ENCODE measurements around the gene NDUFA11.
"Not testable (repeated sequence)": the region's sequence is repeated elsewhere in the genome, so short reads cannot be mapped to it uniquely, and the experiment has no call there.

The NDUFA11 gene

GRCh38 chr19:5884065-5884811, 19.4 kb downstream of the NDUFA11 start:
- not testable (repeated sequence) for DNase-seq

DNA sequence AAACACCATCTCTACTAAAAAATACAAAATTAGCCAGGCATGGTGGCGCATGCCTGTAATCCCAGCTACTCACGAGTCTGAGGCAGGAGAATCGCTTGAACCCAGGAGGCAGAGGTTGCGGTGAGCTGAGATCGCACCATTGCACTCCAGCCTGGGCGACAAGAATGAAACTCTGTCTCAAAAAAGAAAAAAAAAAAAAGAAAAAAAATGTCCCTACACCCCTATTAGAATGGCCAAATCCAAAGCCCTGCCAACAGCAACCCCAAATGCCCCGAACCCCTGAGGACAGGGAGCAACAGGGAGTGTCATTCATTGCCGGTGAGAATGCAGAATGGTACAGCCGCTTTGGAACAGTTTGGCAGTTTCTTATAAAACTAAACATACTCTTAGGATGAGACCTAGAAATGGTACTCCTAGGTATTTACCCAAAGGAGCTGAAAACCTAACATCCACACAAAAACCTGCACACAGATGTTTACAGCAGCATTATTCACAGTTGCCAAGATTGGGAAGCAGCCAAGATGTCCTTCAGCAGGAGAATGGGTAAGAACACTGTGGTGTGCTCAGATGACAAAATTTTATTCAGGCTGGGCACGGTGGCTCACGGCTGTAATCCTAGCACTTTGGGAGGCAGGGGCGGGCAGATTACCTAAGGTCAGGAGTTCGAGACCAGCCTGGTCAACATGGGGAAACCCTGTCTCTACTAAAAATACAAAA, 20.3 kb downstream of the NDUFA11 start:
- not testable (repeated sequence) for DNase-seq

DNA sequence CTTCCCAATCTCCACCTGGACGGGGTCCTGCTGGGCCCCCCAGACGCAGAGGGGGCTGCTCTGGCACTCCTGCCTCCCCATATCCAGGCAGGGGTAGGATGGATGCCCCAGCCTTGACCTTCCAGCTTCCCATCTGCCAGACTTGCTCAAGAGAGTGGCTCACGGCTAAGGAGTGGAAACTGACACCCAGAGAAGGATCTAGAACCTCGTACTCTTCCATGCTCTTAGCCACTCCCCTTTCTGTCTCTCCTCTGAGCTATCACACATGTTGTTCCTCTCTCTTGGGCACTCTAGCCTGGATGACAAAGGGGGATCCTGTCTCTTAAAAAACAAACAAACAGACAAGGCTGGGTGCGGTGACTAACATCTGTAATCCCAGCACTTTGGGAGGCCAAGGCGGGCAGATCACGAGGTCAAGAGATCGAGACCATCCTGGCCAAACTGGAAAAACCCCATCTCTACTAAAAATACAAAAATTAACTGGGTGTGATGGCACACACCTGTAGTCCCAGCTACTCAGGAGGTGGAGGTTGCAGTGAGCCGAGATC, 21.1 kb downstream of the NDUFA11 start:
- DNase-seq, result no peak

- DNase-seq, result no peak
Observed at GRCh38 chr19:5881543-5882299, 21.9 kb downstream of the NDUFA11 start.

DNA sequence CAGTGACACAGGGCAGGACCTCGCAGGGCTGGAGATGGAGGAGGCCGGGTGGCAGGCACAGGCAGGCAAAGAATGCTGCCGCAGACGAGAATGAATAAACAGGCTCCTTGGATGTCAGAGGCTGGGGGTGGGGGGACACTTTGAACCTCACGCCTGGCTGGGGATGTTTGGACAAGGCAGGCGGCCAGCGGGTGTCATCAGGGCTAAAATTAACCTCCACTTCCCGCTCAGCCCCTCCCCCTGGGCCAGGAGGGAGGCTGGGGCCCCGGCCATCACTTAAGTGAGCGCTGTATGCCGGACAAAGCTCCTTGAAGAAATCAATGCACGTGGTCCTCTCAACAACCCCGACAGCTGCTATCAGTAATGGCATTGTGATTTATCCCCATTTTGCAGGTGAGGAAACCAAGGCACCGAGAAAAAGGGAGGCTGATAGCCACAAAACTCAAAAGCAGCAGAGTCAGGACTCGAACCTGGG, 22.9 kb downstream of the NDUFA11 start:
- DNase-seq, result no peak

DNA sequence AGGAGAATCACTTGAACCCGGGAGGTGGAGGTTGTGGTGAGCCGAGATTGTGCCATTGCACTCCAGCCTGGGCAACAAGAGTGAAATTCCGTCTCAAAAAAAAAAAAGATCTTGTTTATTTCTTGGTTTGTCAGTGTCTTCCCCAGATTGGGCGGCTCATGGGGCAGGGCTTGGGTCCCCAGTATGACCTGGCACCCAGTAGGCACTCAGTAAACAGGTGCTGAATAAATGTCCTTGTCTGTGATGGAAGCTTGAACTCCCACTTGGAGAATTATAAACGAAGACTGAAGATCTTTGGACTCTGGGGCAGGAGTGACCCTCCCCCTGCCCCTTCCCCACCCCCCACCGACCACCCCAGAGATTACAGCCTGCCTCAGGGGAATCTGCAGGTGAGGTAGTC, 23.4 kb downstream of the NDUFA11 start:
- no peak for DNase-seq

- DNase-seq, result no peak
Observed at GRCh38 chr19:5877882-5878281, 25.7 kb downstream of the NDUFA11 start.

GRCh38 chr19:5877427-5877826, 26.2 kb downstream of the NDUFA11 start:
- no peak for DNase-seq

- DNase-seq, result not testable (repeated sequence)
Observed at GRCh38 chr19:5874496-5874895, 29.1 kb downstream of the NDUFA11 start.

GRCh38 chr19:5873617-5874199, 29.9 kb downstream of the NDUFA11 start:
- DNase-seq, result no peak

- DNase-seq, result no peak
Observed at GRCh38 chr19:5870986-5871394, 32.6 kb downstream of the NDUFA11 start.

GRCh38 chr19:5867201-5868136, 36.1 kb downstream of the NDUFA11 start:
- DNase-seq, result no peak

- no peak for DNase-seq
Observed at GRCh38 chr19:5865772-5866171, 37.8 kb downstream of the NDUFA11 start.

GRCh38 chr19:5864725-5865486, 38.7 kb downstream of the NDUFA11 start:
- no peak for DNase-seq

DNA sequence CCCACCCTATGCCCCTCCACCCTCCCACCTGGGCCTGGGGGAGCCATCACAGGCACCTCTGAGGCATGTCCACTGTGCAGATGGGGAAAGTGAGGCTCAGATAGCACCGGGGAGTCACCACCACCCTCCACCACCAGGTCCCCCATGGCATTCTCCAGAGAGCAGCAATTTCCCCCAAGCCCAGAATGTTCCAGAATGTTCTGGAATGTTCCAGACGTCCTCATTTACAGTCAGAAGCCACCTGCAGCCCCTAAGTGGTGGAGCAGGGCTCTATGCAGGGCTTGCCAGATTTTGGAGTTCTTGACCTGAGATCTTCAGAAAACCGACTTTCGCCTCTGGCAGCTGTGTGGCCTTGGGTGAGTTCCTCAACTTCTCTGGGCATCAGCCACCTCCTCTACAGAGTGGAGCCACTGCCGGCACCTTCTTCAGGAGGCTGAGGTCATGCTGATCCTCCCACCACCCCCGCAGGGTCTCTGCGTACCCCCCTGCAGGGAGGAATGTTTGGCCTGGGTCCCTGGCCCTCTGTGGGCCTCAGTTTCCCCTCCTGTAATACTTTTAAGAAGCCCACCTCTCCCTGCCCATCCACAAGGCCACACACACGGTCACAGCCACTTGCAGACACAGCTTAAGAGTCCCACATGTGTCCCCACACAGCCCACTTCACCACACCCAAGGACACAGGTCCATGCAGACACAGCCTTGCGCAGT, 39.4 kb downstream of the NDUFA11 start:
- DNase-seq, result no peak

- no peak for DNase-seq
Observed at GRCh38 chr19:5863030-5863665, 40.4 kb downstream of the NDUFA11 start.

- DNase-seq, result no peak
Observed at GRCh38 chr19:5857203-5858081, 46.1 kb downstream of the NDUFA11 start.

- DNase-seq, result not testable (repeated sequence)
Observed at GRCh38 chr19:5855151-5855550, 48.4 kb downstream of the NDUFA11 start.

DNA sequence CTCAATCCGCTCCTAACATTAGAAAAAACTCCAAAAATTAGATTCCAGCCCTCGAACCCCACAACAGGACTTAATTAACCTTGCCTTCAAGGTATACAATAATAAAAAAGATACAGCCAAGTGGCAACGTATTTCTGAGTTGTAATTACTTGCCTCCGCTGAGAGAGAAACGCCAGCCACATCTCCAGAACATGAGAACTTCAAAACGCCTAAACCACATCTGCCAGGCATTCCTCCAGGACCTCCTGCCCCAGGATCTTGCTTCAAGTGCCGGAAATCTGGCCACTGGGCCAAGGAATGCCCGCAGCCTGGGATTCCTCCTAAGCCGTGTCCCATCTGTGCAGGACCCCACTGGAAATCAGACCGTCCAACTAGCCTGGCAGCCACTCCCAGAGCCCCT, 49.5 kb downstream of the NDUFA11 start:
- DNase-seq, result not testable (repeated sequence)

Data from activated CD4-positive, alpha-beta T cell treated with anti-CD3 and anti-CD28 coated beads for 4 hours (primary cell).